Measurements from ENCODE around the gene KCTD16. TPM values are rescaled to one million over a fixed set of nuclear protein-coding genes. Genes with fewer than 3 reads are reported as not detected.

The KCTD16 gene
- total RNA-seq, 2 donors from 2014 or later, result 0.24 to 0.46 TPM

GRCh38 chr5:144422018-144422727 lies 251.5 kb downstream of the KCTD16 start:
- no peak for DNase-seq (ENCODE audit: low spot score)
- intact Hi-C loops (cut with DNase I), result no loop called here

- no peak for DNase-seq (ENCODE audit: low spot score)
- intact Hi-C loops (cut with DNase I), result no loop called here
These were observed 257.2 kb downstream of the KCTD16 start for GRCh38 chr5:144427866-144428265.

GRCh38 chr5:144428326-144428725 lies 257.7 kb downstream of the KCTD16 start:
- no peak for DNase-seq (ENCODE audit: low spot score)
- intact Hi-C loops (cut with DNase I), result no loop called here

- intact Hi-C loops (cut with DNase I), result no loop called here
- DNase-seq (ENCODE audit: low spot score), result no peak
These were observed 258.7 kb downstream of the KCTD16 start for GRCh38 chr5:144429405-144429804.

- intact Hi-C loops (cut with DNase I), result no loop called here
- no peak for DNase-seq (ENCODE audit: low spot score)
These were observed 259.2 kb downstream of the KCTD16 start for GRCh38 chr5:144429905-144430304.

GRCh38 chr5:144433140-144433822 lies 262.6 kb downstream of the KCTD16 start:
- DNase-seq (ENCODE audit: low spot score), result no peak
- intact Hi-C loops (cut with DNase I), result no loop called here

GRCh38 chr5:144433893-144434292 lies 263.2 kb downstream of the KCTD16 start:
- no peak for DNase-seq (ENCODE audit: low spot score)
- intact Hi-C loops (cut with DNase I), result no loop called here

- intact Hi-C loops (cut with DNase I), result no loop called here
- no peak for DNase-seq (ENCODE audit: low spot score)
These were observed 265.3 kb downstream of the KCTD16 start for GRCh38 chr5:144436007-144436406.

- intact Hi-C loops (cut with DNase I), result no loop called here
- no peak for DNase-seq (ENCODE audit: low spot score)
These were observed 267.6 kb downstream of the KCTD16 start for GRCh38 chr5:144438237-144438636.

GRCh38 chr5:144448457-144448856 lies 277.8 kb downstream of the KCTD16 start:
- intact Hi-C loops (cut with DNase I), result no loop called here
- DNase-seq (ENCODE audit: low spot score), result no peak

- intact Hi-C loops (cut with DNase I), result no loop called here
- DNase-seq (ENCODE audit: low spot score), result no peak
These were observed 280.7 kb downstream of the KCTD16 start for GRCh38 chr5:144451187-144451973.

GRCh38 chr5:144453753-144454152 lies 283.1 kb downstream of the KCTD16 start:
- intact Hi-C loops (cut with DNase I), result no loop called here
- no peak for DNase-seq (ENCODE audit: low spot score)

GRCh38 chr5:144457160-144457559 lies 286.5 kb downstream of the KCTD16 start:
- no peak for DNase-seq (ENCODE audit: low spot score)

GRCh38 chr5:144458216-144458615 lies 287.5 kb downstream of the KCTD16 start:
- intact Hi-C loops (cut with DNase I), result no loop called here
- DNase-seq (ENCODE audit: low spot score), result no peak

More at GRCh38 chr5:144457160-144457559, 286.5 kb downstream of the KCTD16 start:
- intact Hi-C loops (cut with DNase I), result no loop called here

GRCh38 chr5:144460600-144460999 lies 289.9 kb downstream of the KCTD16 start:
- no peak for DNase-seq (ENCODE audit: low spot score)
- intact Hi-C loops (cut with DNase I), result no loop called here

GRCh38 chr5:144462577-144462976 lies 291.9 kb downstream of the KCTD16 start:
- no peak for DNase-seq (ENCODE audit: low spot score)
- intact Hi-C loops (cut with DNase I), result no loop called here

- no peak for DNase-seq (ENCODE audit: low spot score)
- intact Hi-C loops (cut with DNase I), result no loop called here
These were observed 293.0 kb downstream of the KCTD16 start for GRCh38 chr5:144463481-144464223.

- intact Hi-C loops (cut with DNase I), result no loop called here
- DNase-seq (ENCODE audit: low spot score), result no peak
These were observed 293.6 kb downstream of the KCTD16 start for GRCh38 chr5:144464306-144464705.

GRCh38 chr5:144465441-144465840 lies 294.8 kb downstream of the KCTD16 start:
- intact Hi-C loops (cut with DNase I), result no loop called here
- DNase-seq (ENCODE audit: low spot score), result no peak

- peak; percentile 60 for DNase-seq (ENCODE audit: low spot score)
- intact Hi-C loops (cut with DNase I), result no loop called here
These were observed 297.1 kb downstream of the KCTD16 start for GRCh38 chr5:144467792-144468191.
